ENCODE data around the gene MTG1.

MTG1 gene

DNA sequence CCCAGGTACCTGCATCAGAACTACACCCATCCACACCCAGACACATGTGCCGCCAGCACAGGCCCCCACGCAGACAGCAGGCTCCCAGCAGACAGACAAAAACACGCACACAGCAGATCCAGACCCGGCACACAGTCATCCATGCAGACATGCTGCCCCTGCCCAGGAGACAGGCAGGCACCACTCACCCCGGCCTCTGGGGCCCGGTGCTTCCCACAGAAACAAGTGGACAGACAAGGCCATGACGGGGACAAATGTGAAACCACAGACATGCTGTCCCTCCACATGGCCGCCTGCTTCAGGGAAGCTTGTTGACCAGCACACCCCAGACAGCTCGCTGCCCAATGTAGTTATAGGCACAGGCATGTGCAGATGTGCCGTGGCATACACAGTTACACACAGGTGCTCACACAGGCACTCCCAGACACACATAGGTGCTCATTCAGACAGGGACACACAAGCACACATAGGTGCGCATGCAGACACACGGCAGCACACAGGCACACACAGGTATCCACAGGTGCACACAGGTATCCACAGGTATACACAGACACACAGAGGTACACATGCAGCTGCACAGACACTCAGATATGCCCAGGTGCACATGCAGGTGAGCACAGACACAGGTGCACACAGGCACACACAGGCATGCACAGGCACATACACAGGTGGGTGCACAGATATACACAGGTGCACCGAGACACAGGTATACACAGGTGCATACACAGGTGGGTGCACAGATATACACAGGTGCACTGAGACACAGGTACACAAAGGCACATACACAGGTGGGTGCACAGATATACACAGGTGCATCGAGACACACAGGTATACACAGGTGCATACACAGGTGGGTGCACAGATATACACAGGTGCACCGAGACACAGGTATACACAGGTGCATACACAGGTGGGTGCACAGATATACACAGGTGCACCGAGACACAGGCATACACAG, 49.3 kb downstream of the MTG1 start:
- no peak overlapping the region for H3K4me3 ChIP-seq (ENCODE audit: control insufficient read depth, low read depth, low read length)
- TF ChIP-seq CTCF (conservative IDR thresholded peaks at IDR 0.05; ENCODE audit: control insufficient read depth, insufficient read depth, low read depth, low read length): no peak
- no peak for DNase-seq (ENCODE audit: low read depth)

DNA sequence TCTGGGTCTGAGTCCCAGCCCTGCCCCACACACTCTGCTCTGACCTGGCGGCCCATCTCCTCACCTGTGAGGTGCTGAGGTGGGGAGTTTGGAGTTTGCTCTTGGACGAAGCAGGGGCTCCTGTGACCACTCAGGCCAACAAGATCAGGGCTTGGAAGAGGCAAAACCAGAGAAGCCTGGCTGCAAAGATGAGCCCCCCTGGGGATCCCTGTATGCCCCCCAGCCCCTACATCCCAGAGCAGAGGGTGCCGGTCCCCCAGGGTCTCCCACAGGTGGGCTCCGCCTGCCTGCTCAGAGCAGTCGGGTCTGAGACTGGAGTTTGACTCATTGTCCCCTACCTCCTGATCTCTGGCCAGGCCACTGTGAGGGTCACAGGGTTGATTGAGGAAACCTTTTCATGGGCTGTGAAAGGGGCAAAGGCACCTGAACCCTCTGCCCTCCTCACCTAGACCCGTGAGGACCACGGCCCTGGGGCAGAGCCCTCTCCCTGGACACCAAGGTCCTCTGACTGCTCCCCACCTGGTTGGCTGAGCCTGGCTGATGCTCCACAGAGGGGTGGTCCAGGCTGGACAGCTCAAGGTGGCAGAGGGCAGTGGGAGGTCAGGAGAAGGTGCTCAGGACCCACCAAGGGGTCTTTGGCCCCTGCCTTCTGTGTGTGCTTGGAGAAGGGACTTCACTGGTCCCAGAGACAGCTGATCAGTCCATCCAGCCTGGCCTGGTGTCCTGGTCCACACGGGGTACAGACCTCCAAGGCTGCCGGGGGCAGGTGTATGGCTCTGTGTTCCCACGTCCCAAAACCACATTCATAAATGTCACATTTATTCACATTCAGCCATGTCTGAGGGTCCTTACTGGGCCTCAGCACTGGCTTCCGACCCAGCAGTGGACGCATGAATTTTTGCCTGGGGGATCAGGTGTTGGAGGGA, 50.6 kb downstream of the MTG1 start:
- no peak for DNase-seq (ENCODE audit: low read depth)
- H3K4me3 ChIP-seq (ENCODE audit: control insufficient read depth, low read depth, low read length): no peak overlapping the region
- TF ChIP-seq CTCF (conservative IDR thresholded peaks at IDR 0.05; ENCODE audit: control insufficient read depth, insufficient read depth, low read depth, low read length): no peak

- no peak overlapping the region for H3K4me3 ChIP-seq (ENCODE audit: control insufficient read depth, low read depth, low read length)
- TF ChIP-seq CTCF (conservative IDR thresholded peaks at IDR 0.05; ENCODE audit: control insufficient read depth, insufficient read depth, low read depth, low read length): no peak
- DNase-seq (ENCODE audit: low read depth): no peak
Measured at GRCh38 chr10:133445268-133445732, 51.3 kb downstream of the MTG1 start.

GRCh38 chr10:133445751-133446708, 52.1 kb downstream of the MTG1 start:
- DNase-seq (ENCODE audit: low read depth): no peak
- no peak overlapping the region for H3K4me3 ChIP-seq (ENCODE audit: control insufficient read depth, low read depth, low read length)
- no peak for TF ChIP-seq CTCF (conservative IDR thresholded peaks at IDR 0.05; ENCODE audit: control insufficient read depth, insufficient read depth, low read depth, low read length)

DNA sequence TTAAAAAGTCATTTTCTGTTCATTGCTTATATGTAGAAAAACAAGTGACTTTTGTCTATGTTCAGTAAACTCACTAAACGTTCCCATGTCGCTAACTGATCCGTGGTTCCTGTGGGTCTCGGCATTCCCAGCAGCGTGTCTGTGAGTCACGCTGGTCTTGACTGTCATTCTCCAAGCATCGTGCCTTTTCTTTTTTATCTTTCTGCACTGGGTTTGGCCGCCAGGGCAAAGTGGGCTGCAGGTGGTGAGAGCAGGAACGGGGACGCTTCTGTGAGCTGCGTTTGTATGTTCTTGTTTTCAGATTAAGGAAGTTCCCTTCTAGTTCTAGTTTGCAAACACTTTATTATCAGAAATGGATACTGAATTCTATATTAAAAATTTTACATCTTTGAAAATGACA, 53.0 kb downstream of the MTG1 start:
- DNase-seq (ENCODE audit: low read depth): no peak
- H3K4me3 ChIP-seq (ENCODE audit: control insufficient read depth, low read depth, low read length): no peak overlapping the region
- no peak for TF ChIP-seq CTCF (conservative IDR thresholded peaks at IDR 0.05; ENCODE audit: control insufficient read depth, insufficient read depth, low read depth, low read length)

DNA sequence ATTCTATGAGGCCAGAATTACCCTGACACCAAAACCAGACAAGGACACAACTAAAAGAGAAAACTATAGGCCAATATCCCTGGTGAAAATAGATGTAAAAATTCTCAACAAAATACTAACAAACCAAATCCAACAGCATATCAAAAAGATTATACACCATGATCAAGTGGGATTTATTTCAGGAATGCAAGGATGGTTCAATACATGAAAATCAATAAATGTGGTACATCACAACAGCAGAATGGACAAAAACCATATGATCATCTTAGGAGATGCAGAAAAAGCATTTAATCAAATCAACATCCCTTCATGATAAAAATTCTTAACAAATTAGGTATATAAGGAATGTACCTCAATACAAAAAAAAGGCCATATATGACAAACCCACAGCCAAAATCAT, 54.2 kb downstream of the MTG1 start:
- no peak overlapping the region for H3K4me3 ChIP-seq (ENCODE audit: control insufficient read depth, low read depth, low read length)
- no peak for TF ChIP-seq CTCF (conservative IDR thresholded peaks at IDR 0.05; ENCODE audit: control insufficient read depth, insufficient read depth, low read depth, low read length)

More for the DNA sequence above, 54.2 kb downstream of the MTG1 start:
- no peak for DNase-seq (ENCODE audit: low read depth)
